Fibroblast of skin of left biceps (primary cell): ENCODE measurements around the gene TRAF3.
"Not testable (repeated sequence)": the region's sequence is repeated elsewhere in the genome, so short reads cannot be mapped to it uniquely, and the experiment has no call there.

Experiments used
- DNase-seq, 2 experiments: peaks; one replicate each; pipeline ENCODE4 v3.0.0-alpha.2; 2013; ENCODE audit warnings: low read depth in 2 of 2

Gene TRAF3

GRCh38 chr14:102866982-102867761, 89.9 kb downstream of the TRAF3 start:
- no peak for DNase-seq

GRCh38 chr14:102867826-102868580, 90.8 kb downstream of the TRAF3 start:
- DNase-seq = no peak

DNA sequence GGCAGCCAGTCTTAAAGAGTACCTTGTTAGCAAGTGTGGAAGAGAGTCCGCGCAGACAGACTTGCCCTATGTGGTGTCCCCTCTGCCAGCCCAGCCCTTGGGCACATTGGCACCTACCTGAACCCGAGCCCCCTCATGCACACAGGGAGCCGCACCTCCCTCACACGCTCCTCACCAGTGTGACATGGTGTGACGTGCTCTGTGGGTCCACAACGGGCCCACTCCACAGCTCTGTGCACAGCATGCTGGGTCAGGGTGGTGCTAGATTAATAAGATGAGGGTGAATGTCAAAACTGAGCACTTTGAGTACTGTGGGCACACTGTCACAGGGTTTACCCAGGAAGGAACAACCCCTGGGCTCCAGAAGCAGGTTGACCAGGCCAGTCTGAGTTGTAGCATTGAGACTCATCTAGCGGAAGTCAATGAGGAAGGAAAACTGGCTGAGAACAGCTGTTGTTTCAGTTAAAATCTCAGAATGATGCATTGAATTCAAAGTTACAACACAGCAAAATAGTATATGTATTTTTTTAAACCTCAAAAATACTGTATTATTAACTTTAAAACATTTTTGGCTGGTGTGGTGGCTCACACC, 91.8 kb downstream of the TRAF3 start:
- no peak for DNase-seq

- no peak for DNase-seq
Observed at GRCh38 chr14:102870246-102870645, 93.0 kb downstream of the TRAF3 start.

- DNase-seq = no peak
Observed at GRCh38 chr14:102870994-102871831, 94.0 kb downstream of the TRAF3 start.

GRCh38 chr14:102872020-102872419, 94.8 kb downstream of the TRAF3 start:
- no peak for DNase-seq

- DNase-seq = no peak
Observed at GRCh38 chr14:102873131-102873530, 95.9 kb downstream of the TRAF3 start.

DNA sequence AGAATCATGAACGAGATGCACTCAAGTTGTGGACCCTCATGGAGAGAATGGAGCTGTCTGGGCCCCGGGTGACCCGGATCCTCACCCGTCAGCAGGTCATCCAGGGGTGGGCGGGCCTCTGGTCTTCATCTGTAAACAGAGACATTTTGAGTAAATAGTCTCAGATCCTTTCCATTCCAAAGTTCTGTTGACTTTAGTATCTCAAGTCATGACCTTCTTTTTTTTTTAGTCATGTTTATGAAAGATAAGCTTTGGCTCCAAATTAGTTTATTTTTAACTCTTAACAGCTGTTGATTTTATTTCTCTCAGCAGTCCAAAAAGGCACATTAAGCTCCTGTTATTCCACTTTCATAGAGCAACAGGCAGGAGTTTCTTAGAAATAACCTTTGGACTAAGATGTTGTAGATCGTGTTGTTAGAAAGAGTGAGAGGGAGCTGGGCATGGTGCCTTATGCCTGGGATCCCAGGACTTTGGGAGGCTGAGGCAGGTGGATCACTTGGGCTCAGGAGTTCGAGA, 96.4 kb downstream of the TRAF3 start:
- no peak for DNase-seq

DNA sequence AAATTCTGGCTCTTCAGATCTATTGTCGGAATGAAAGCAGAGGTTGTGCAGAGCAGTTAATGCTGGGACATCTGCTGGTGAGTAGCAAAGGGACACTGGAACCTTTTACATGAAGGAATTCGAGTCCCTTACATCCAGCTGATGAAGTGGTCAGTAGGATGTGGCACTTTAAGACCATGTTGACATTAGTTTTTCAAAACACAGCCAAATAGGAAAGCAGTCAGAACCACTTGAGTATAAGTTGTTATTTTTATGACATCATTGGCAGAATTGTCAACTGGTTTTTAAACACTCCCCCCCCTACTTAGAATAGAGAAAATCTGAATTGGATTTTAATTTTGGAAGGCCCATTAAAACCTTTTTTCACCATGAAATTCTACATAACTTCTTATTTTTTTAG, 98.4 kb downstream of the TRAF3 start:
- no peak for DNase-seq

DNA sequence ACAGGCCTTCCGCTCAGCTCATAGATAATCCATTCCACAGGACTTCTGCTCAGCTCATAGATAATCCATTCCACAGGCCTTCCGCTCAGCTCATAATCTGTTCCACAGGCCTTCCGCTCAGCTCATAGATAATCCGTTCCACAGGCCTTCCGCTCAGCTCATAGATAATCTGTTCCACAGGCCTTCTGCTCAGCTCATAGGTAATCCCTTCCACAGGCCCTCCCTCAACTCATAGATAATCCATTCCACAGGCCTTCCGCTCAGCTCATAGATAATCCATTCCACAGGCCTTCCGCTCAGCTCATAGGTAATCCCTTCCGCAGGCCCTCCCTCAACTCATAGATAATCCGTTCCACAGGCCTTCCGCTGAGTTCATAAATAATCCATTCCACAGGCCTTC, 100.3 kb downstream of the TRAF3 start:
- not testable (repeated sequence) for DNase-seq

GRCh38 chr14:102878174-102878969, 101.1 kb downstream of the TRAF3 start:
- DNase-seq = no peak

GRCh38 chr14:102878970-102879460, 101.8 kb downstream of the TRAF3 start:
- DNase-seq = no peak

GRCh38 chr14:102882226-102882906, 105.1 kb downstream of the TRAF3 start:
- no peak for DNase-seq

- no peak for DNase-seq
Observed at GRCh38 chr14:102883089-102883541, 105.9 kb downstream of the TRAF3 start.

DNA sequence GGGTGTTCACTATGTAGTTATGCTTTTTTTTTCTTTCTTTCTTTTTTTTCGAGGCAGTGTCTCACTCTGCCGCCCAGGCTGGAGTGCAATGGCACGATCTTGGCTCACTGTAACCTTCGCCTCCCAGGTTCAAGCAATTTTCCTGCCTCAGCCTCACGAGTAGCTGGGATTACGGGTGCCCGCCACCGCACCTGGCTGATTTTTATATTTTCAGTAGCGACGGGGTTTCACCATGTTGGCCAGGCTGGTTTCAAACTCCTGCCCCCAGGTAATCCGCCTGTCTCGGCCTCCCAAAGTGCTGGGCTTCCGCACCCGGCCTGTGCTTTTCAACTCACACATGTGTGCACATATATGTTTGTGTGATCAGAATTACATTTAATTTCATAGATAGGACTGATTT, 106.3 kb downstream of the TRAF3 start:
- DNase-seq = no peak

- no peak for DNase-seq
Observed at GRCh38 chr14:102885737-102886447, 108.6 kb downstream of the TRAF3 start.

DNA sequence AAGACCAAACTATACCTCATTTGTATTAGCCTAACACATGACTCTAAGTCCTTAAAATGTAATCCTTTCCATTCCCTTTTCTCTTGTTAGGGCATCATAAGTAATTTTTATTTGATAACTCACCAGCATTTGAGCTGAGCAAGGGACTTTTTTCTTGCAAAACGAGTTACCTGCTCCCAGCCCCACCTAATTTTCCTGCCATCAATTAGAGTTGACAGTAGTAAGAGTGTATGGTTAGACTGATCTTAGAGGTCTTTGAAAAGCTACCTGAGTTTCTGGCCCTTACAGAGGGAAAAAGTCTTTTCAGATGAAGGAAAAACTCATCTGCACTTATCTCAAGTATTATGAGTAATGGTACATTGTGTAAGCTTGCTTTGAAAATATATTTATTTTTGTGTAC, 111.5 kb downstream of the TRAF3 start:
- DNase-seq = no peak

GRCh38 chr14:102889615-102890014, 112.4 kb downstream of the TRAF3 start:
- DNase-seq = no peak

DNA sequence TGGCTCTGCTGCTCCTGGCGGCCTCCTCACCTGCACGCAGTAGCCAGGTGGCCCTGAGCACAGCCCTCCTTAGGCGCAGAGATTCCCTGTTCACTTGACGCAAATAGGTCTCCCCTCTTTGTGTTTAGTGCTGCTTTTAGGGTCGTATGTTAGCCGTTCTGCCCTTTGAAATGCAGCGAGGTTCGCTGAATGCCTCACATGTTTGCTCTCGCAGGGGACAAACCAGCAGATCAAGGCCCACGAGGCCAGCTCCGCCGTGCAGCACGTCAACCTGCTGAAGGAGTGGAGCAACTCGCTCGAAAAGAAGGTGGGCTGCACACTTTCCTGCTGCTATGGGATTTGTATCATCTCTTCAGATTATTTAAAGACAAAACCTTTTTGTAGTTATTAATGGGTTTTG, 113.9 kb downstream of the TRAF3 start:
- DNase-seq = no peak
